Measurements from ENCODE around the gene POU2AF1.

Gene POU2AF1

GRCh38 chr11:111388420-111388819 is 9.3 kb upstream of the POU2AF1 start:
- H3K9me3 ChIP-seq (ENCODE audit: control insufficient read depth in 1 of 2, low read length in 2 of 2): no peaks in the 10 kb centered on the region
- H3K36me3 ChIP-seq (ENCODE audit: control insufficient read depth in 1 of 2, insufficient read depth in 2 of 2, low read length in 2 of 2): no peaks in the 10 kb centered on the region
- H3K27ac ChIP-seq (ENCODE audit: low read depth, low read length): no peak overlapping the region
- H3K4me1 ChIP-seq (ENCODE audit: control insufficient read depth in 1 of 2, insufficient read depth in 2 of 2, low read length in 2 of 2): peaks cover 9 to 10% of the 10 kb centered on the region in 2 donors
- no peak overlapping the region for H3K4me3 ChIP-seq (ENCODE audit: low read depth in 1 of 2, low read length in 2 of 2)
- H3K9ac ChIP-seq (ENCODE audit: low read depth in 1 of 2, low read length in 2 of 2): no peak overlapping the region
- H3K27me3 ChIP-seq (ENCODE audit: control insufficient read depth in 1 of 2, insufficient read depth in 2 of 2, low read length in 2 of 2): no peaks in the 10 kb centered on the region

- H3K27ac ChIP-seq (ENCODE audit: low read depth, low read length): no peak overlapping the region
Measured at GRCh38 chr11:111387363-111387762, 8.3 kb upstream of the POU2AF1 start.

GRCh38 chr11:111386611-111387150 is 7.6 kb upstream of the POU2AF1 start:
- no peak overlapping the region for H3K27ac ChIP-seq (ENCODE audit: low read depth, low read length)

More at GRCh38 chr11:111387363-111387762, 8.3 kb upstream of the POU2AF1 start:
- Histone ChIP-seq H3K4me3 (ENCODE audit: low read depth in 1 of 2, low read length in 2 of 2) (no peak overlapping the region), H3K36me3 (ENCODE audit: control insufficient read depth in 1 of 2, insufficient read depth in 2 of 2, low read length in 2 of 2) (no peaks in the 10 kb centered on the region), H3K4me1 (ENCODE audit: control insufficient read depth in 1 of 2, insufficient read depth in 2 of 2, low read length in 2 of 2) (peaks cover 2 to 9% of the 10 kb centered on the region in 2 donors), H3K9me3 (ENCODE audit: control insufficient read depth in 1 of 2, low read length in 2 of 2) (no peaks in the 10 kb centered on the region), H3K27me3 (ENCODE audit: control insufficient read depth in 1 of 2, insufficient read depth in 2 of 2, low read length in 2 of 2) (no peaks in the 10 kb centered on the region), H3K9ac (ENCODE audit: low read depth in 1 of 2, low read length in 2 of 2) (no peak overlapping the region)

GRCh38 chr11:111384494-111384893 is 5.4 kb upstream of the POU2AF1 start:
- Histone ChIP-seq H3K9me3 (ENCODE audit: control insufficient read depth in 1 of 2, low read length in 2 of 2) (no peaks in the 10 kb centered on the region), H3K27ac (ENCODE audit: low read depth, low read length) (no peak overlapping the region), H3K9ac (ENCODE audit: low read depth in 1 of 2, low read length in 2 of 2) (no peak overlapping the region), H3K27me3 (ENCODE audit: control insufficient read depth in 1 of 2, insufficient read depth in 2 of 2, low read length in 2 of 2) (no peaks in the 10 kb centered on the region), H3K4me1 (ENCODE audit: control insufficient read depth in 1 of 2, insufficient read depth in 2 of 2, low read length in 2 of 2) (peaks cover 2 to 9% of the 10 kb centered on the region in 2 donors), H3K4me3 (ENCODE audit: low read depth in 1 of 2, low read length in 2 of 2) (no peak overlapping the region), H3K36me3 (ENCODE audit: control insufficient read depth in 1 of 2, insufficient read depth in 2 of 2, low read length in 2 of 2) (no peaks in the 10 kb centered on the region)

More at GRCh38 chr11:111386611-111387150, 7.6 kb upstream of the POU2AF1 start:
- Histone ChIP-seq H3K9me3 (ENCODE audit: control insufficient read depth in 1 of 2, low read length in 2 of 2) (no peaks in the 10 kb centered on the region), H3K4me1 (ENCODE audit: control insufficient read depth in 1 of 2, insufficient read depth in 2 of 2, low read length in 2 of 2) (peaks cover 2 to 9% of the 10 kb centered on the region in 2 donors), H3K36me3 (ENCODE audit: control insufficient read depth in 1 of 2, insufficient read depth in 2 of 2, low read length in 2 of 2) (no peaks in the 10 kb centered on the region), H3K27me3 (ENCODE audit: control insufficient read depth in 1 of 2, insufficient read depth in 2 of 2, low read length in 2 of 2) (no peaks in the 10 kb centered on the region), H3K9ac (ENCODE audit: low read depth in 1 of 2, low read length in 2 of 2) (no peak overlapping the region), H3K4me3 (ENCODE audit: low read depth in 1 of 2, low read length in 2 of 2) (no peak overlapping the region)

- Histone ChIP-seq H3K27me3 (ENCODE audit: control insufficient read depth in 1 of 2, insufficient read depth in 2 of 2, low read length in 2 of 2) (no peaks in the 10 kb centered on the region), H3K9me3 (ENCODE audit: control insufficient read depth in 1 of 2, low read length in 2 of 2) (no peaks in the 10 kb centered on the region), H3K36me3 (ENCODE audit: control insufficient read depth in 1 of 2, insufficient read depth in 2 of 2, low read length in 2 of 2) (no peaks in the 10 kb centered on the region), H3K9ac (ENCODE audit: low read depth in 1 of 2, low read length in 2 of 2) (no peak overlapping the region), H3K4me1 (ENCODE audit: control insufficient read depth in 1 of 2, insufficient read depth in 2 of 2, low read length in 2 of 2) (peaks cover 2 to 5% of the 10 kb centered on the region in 2 donors), H3K27ac (ENCODE audit: low read depth, low read length) (no peak overlapping the region), H3K4me3 (ENCODE audit: low read depth in 1 of 2, low read length in 2 of 2) (no peak overlapping the region)
Measured at GRCh38 chr11:111382451-111382850, 3.4 kb upstream of the POU2AF1 start.

GRCh38 chr11:111379602-111380136 is 594 bp upstream of the POU2AF1 start:
- Histone ChIP-seq H3K9me3 (ENCODE audit: control insufficient read depth in 1 of 2, low read length in 2 of 2) (no peaks in the 10 kb centered on the region), H3K4me1 (ENCODE audit: control insufficient read depth in 1 of 2, insufficient read depth in 2 of 2, low read length in 2 of 2) (peaks cover 0 to 8% of the 10 kb centered on the region in 2 donors), H3K9ac (ENCODE audit: low read depth in 1 of 2, low read length in 2 of 2) (no peak overlapping the region), H3K27me3 (ENCODE audit: control insufficient read depth in 1 of 2, insufficient read depth in 2 of 2, low read length in 2 of 2) (no peaks in the 10 kb centered on the region), H3K36me3 (ENCODE audit: control insufficient read depth in 1 of 2, insufficient read depth in 2 of 2, low read length in 2 of 2) (no peaks in the 10 kb centered on the region), H3K27ac (ENCODE audit: low read depth, low read length) (no peak overlapping the region), H3K4me3 (ENCODE audit: low read depth in 1 of 2, low read length in 2 of 2) (peak overlapping the region in 1 of 2 donors; percentile 47)

- Histone ChIP-seq H3K36me3 (ENCODE audit: control insufficient read depth in 1 of 2, insufficient read depth in 2 of 2, low read length in 2 of 2) (no peaks in the 10 kb centered on the region), H3K27ac (ENCODE audit: low read depth, low read length) (no peak overlapping the region), H3K4me3 (ENCODE audit: low read depth in 1 of 2, low read length in 2 of 2) (peak overlapping the region; percentile 31 to 47), H3K9ac (ENCODE audit: low read depth in 1 of 2, low read length in 2 of 2) (peak overlapping the region in 1 of 2 donors; percentile 27), H3K9me3 (ENCODE audit: control insufficient read depth in 1 of 2, low read length in 2 of 2) (no peaks in the 10 kb centered on the region), H3K27me3 (ENCODE audit: control insufficient read depth in 1 of 2, insufficient read depth in 2 of 2, low read length in 2 of 2) (no peaks in the 10 kb centered on the region), H3K4me1 (ENCODE audit: control insufficient read depth in 1 of 2, insufficient read depth in 2 of 2, low read length in 2 of 2) (peaks cover 0 to 8% of the 10 kb centered on the region in 2 donors)
Measured at GRCh38 chr11:111378185-111378860, 752 bp downstream of the POU2AF1 start.

GRCh38 chr11:111376181-111376871 is 2.7 kb downstream of the POU2AF1 start:
- Histone ChIP-seq H3K9ac (ENCODE audit: low read depth in 1 of 2, low read length in 2 of 2) (no peak overlapping the region), H3K27me3 (ENCODE audit: control insufficient read depth in 1 of 2, insufficient read depth in 2 of 2, low read length in 2 of 2) (no peaks in the 10 kb centered on the region), H3K9me3 (ENCODE audit: control insufficient read depth in 1 of 2, low read length in 2 of 2) (no peaks in the 10 kb centered on the region), H3K4me1 (ENCODE audit: control insufficient read depth in 1 of 2, insufficient read depth in 2 of 2, low read length in 2 of 2) (peaks cover 5 to 8% of the 10 kb centered on the region in 2 donors), H3K36me3 (ENCODE audit: control insufficient read depth in 1 of 2, insufficient read depth in 2 of 2, low read length in 2 of 2) (no peaks in the 10 kb centered on the region), H3K4me3 (ENCODE audit: low read depth in 1 of 2, low read length in 2 of 2) (peak overlapping the region in 1 of 2 donors; percentile 3), H3K27ac (ENCODE audit: low read depth, low read length) (no peak overlapping the region)

- no peaks in the 10 kb centered on the region for H3K9me3 ChIP-seq (ENCODE audit: control insufficient read depth in 1 of 2, low read length in 2 of 2)
- H3K4me3 ChIP-seq (ENCODE audit: low read depth in 1 of 2, low read length in 2 of 2): no peak overlapping the region
- no peaks in the 10 kb centered on the region for H3K27me3 ChIP-seq (ENCODE audit: control insufficient read depth in 1 of 2, insufficient read depth in 2 of 2, low read length in 2 of 2)
- H3K4me1 ChIP-seq (ENCODE audit: control insufficient read depth in 1 of 2, insufficient read depth in 2 of 2, low read length in 2 of 2): peaks cover 5 to 8% of the 10 kb centered on the region in 2 donors
- no peak overlapping the region for H3K9ac ChIP-seq (ENCODE audit: low read depth in 1 of 2, low read length in 2 of 2)
- no peak overlapping the region for H3K27ac ChIP-seq (ENCODE audit: low read depth, low read length)
- no peaks in the 10 kb centered on the region for H3K36me3 ChIP-seq (ENCODE audit: control insufficient read depth in 1 of 2, insufficient read depth in 2 of 2, low read length in 2 of 2)
Measured at GRCh38 chr11:111373590-111373989, 5.5 kb downstream of the POU2AF1 start.

- no peak overlapping the region for H3K27ac ChIP-seq (ENCODE audit: low read depth, low read length)
- no peak overlapping the region for H3K4me3 ChIP-seq (ENCODE audit: low read depth in 1 of 2, low read length in 2 of 2)
Measured at GRCh38 chr11:111372538-111372937, 6.5 kb downstream of the POU2AF1 start.

More at GRCh38 chr11:111372538-111372937, 6.5 kb downstream of the POU2AF1 start:
- Histone ChIP-seq H3K36me3 (ENCODE audit: control insufficient read depth in 1 of 2, insufficient read depth in 2 of 2, low read length in 2 of 2) (no peaks in the 10 kb centered on the region), H3K9me3 (ENCODE audit: control insufficient read depth in 1 of 2, low read length in 2 of 2) (no peaks in the 10 kb centered on the region), H3K9ac (ENCODE audit: low read depth in 1 of 2, low read length in 2 of 2) (no peak overlapping the region), H3K27me3 (ENCODE audit: control insufficient read depth in 1 of 2, insufficient read depth in 2 of 2, low read length in 2 of 2) (no peaks in the 10 kb centered on the region), H3K4me1 (ENCODE audit: control insufficient read depth in 1 of 2, insufficient read depth in 2 of 2, low read length in 2 of 2) (peaks cover 5 to 8% of the 10 kb centered on the region in 2 donors)
